ENCODE data around the gene DBNL. TPM values are rescaled to one million over a fixed set of nuclear protein-coding genes. Genes with fewer than 3 reads are reported as not detected.

DBNL gene
- total and polyA plus RNA-seq, 2 donors (not counting 1 experiment from before 2014, with no cell fraction given), result 335 to 386 TPM

- Mint-ChIP-seq H3K9me3 (ENCODE audit: insufficient read depth) (no peaks in the 10 kb centered on the region), H3K27me3 (no peaks in the 10 kb centered on the region), H3K4me1 (peaks cover 76% of the 10 kb centered on the region), H3K27ac (peak overlapping the region; percentile 92), H3K4me3 (peak overlapping the region; percentile 54)
- no peak overlapping the region for H3K9ac ChIP-seq (ENCODE audit: low read length)
- DNase-seq (no peak), ATAC-seq (ENCODE audit: low read depth) (no peak)
- H3K9me3 ChIP-seq (ENCODE audit: control extremely low read depth in 1 of 3, control insufficient read depth in 2 of 3, insufficient read depth in 1 of 3, low read length in 2 of 3), result peaks cover 0 to 3% (median 0%) of the 10 kb centered on the region in 3 donors
- H3K79me2 ChIP-seq (ENCODE audit: control insufficient read depth, insufficient read depth, low read length), result peaks cover 9% of the 10 kb centered on the region
- WGBS (ENCODE audit: insufficient coverage), result 80% methylated on average over 2 of the region's 3 CpGs
- no peaks in the 10 kb centered on the region for H4K20me1 ChIP-seq (ENCODE audit: control insufficient read depth, insufficient read depth, low read length, poor library complexity, severe bottlenecking)
- no peaks in the 10 kb centered on the region for H3K36me3 ChIP-seq (replicated peaks in 1 of 2; ENCODE audit: control extremely low read depth in 1 of 2, control insufficient read depth in 1 of 2, extremely low read depth in 1 of 2, insufficient read depth in 2 of 2, low read length in 1 of 2)
- ChIA-PET CTCF (interaction anchor here (0.6 to 1.6 kb wide), 3 partner anchors 15 to 306 kb away, joined by 3 to 5 read pairs (median 4); no protein-coding TSS in a partner anchor), POLR2A (interaction anchor here (0.7 kb wide), 1 partner anchor 20 kb away, joined by 5 read pairs; no protein-coding TSS in a partner anchor)
- peak overlapping the region; percentile 63 for H2AFZ ChIP-seq (ENCODE audit: insufficient read depth, low read depth, low read length, poor library complexity, severe bottlenecking)
- no peak overlapping the region for H3K4me3 ChIP-seq (ENCODE audit: control extremely low read depth in 1 of 5, extremely low read depth in 1 of 5, insufficient read depth in 1 of 5, low read depth in 2 of 5, low read length in 4 of 5)
- H3K27ac ChIP-seq (ENCODE audit: low read length in 2 of 2), result peak overlapping the region; percentile 58 to 66
- peak overlapping the region; percentile 52 for H3K4me2 ChIP-seq (replicated peaks; ENCODE audit: low read depth, low read length, poor library complexity, severe bottlenecking)
- peaks cover 0 to 11% (median 2%) of the 10 kb centered on the region in 4 experiments for H3K27me3 ChIP-seq (replicated peaks in 1 of 4; ENCODE audit: control extremely low read depth in 1 of 4, control insufficient read depth in 3 of 4, insufficient read depth in 4 of 4, low read length in 3 of 4)
- intact Hi-C loops (cut with micrococcal nuclease), result no loop called here
- peaks cover 57 to 88% of the 10 kb centered on the region in 2 donors for H3K4me1 ChIP-seq (ENCODE audit: control insufficient read depth in 2 of 2, insufficient read depth in 2 of 2, low read length in 2 of 2)
- TF ChIP-seq CTCF (IDR thresholded peaks at IDR 0.05) (no peak), EZH2 (IDR thresholded peaks at IDR 0.05; ENCODE audit: borderline replicate concordance, insufficient read depth, low read depth, low read length, poor library complexity, severe bottlenecking) (no peak)
Observed at GRCh38 chr7:44101303-44101965, 56.9 kb downstream of the DBNL start.
